Fibroblast of skin of back (primary cell): ENCODE data around the gene NUDCD2.
"Not testable (repeated sequence)": the region's sequence is repeated elsewhere in the genome, so short reads cannot be mapped to it uniquely, and the experiment has no call there.

Experiments
- DNase-seq: peaks from one replicate; pipeline ENCODE4 v3.0.0-alpha.2; 2013

Gene NUDCD2

DNA sequence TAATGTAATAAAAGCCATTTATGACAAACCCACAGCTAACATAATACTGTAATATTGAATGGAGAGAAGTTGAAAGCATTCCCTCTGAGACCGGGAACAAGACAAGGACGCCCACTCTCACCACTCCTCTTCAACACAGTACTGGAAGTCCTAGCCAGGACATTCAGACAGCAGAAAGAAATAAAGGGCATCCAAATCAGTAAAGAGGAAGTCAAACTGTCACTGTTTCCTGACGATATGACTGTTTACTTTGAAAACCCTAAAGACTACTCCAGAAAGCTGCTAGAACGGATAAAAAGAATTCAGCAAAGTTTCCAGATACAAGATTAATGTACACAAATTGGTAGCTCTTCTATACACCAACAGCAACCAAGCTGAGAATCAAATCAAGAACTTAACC, 33.8 kb downstream of the NUDCD2 start:
- DNase-seq = not testable (repeated sequence)

DNA sequence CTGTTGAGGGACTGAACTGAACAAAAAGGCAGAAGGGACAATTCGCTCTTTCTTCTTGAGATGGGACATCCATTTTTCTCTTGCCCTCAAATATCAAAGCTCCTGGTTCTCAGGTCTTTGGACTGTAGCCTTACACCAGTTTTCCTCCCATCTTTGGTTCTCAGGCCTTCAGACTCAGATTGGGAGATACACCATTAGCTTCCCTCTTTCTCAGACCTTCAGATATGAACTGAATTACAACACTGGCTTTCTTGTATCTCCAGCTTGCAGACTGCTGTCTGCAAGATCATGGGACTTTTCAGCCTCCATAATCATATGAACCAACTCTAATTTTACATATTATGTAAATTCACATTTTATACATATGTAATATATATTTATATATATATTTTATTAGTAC, 35.1 kb downstream of the NUDCD2 start:
- DNase-seq = no peak

DNA sequence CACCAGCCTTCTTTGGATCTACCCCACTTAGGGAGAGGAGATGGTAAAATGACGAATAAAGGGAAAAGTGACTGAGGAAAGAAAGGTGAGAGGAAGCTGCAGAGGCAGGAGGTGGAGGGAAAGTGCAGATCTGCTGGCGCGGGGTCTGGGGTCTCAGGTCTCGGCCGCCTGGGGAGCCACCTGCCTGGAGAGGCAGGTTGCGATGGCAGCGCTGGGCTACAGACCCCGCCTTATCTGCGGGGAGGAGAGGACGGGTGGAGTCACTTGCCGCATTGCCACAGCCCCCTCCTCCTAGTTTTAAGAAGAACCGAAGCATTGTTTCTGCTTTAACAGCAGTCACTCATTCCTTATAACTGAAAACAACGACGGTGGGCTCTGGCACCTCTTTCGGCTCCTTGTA, 44.2 kb downstream of the NUDCD2 start:
- not testable (repeated sequence) for DNase-seq

DNA sequence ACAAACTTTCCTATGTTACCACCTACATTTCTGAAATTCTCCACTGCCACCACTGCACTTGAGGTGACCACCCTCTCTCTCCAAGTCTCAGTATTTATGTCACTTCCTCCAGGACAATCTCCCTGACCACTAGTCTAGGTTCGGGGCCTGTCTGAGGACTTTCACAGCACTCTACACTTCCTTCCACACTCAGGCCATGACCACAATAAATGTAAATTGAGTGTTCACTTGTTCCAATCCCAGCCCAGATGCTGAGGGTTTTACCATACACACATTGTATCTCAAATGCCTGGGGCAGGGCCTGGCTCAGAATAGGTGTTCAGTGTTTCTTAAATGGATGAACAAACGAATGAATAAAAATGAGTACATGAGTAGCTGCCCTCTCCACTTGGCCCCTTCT, 49.4 kb downstream of the NUDCD2 start:
- DNase-seq = no peak

DNA sequence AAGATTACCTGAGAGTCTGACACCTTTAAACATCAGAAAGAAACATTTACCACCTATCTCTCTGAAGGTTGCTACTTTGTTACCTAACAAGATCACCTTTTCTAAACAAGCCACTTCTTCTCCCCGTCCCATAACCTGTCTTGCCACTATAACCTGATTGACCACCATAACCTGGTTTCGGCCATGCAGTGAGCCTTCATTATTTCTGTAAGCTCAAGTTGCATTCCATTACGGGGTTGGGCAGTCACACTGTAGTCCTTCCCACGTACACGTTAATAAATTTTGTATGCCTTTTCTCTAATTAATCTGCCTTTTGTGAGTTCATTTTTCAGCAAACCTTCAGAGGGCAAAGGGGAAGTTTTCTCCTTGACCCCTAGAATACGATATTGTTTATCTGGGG, 50.5 kb downstream of the NUDCD2 start:
- no peak for DNase-seq

DNA sequence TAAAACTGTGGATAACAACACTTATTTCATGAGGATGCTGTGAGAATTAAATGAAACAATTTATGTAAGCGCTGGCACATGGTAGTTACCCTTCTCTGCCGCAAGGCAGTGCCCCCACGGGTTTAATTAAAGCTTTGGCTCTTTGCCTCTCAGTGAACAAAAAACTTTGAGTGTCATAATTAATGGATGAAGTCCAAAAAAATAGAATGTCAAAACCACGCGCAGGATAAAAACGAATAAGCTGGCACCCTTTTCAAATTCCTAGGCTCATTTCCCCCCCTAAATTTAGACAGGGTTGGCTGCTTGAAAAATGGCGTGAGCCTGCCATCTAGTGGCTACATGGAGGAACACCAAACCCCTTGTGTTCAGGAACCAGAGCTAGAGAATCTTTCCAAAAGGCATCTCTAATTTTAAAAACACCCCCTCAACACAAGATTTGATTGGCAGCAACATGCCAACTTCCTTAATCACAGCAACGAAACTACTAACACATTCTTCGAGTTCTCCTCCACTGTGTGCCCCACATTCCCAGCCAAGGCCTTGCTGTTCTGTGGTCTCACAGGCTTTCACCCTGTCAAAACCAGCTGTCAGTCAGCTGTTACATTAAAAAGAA, 51.5 kb downstream of the NUDCD2 start:
- peak; percentile 59 for DNase-seq

DNA sequence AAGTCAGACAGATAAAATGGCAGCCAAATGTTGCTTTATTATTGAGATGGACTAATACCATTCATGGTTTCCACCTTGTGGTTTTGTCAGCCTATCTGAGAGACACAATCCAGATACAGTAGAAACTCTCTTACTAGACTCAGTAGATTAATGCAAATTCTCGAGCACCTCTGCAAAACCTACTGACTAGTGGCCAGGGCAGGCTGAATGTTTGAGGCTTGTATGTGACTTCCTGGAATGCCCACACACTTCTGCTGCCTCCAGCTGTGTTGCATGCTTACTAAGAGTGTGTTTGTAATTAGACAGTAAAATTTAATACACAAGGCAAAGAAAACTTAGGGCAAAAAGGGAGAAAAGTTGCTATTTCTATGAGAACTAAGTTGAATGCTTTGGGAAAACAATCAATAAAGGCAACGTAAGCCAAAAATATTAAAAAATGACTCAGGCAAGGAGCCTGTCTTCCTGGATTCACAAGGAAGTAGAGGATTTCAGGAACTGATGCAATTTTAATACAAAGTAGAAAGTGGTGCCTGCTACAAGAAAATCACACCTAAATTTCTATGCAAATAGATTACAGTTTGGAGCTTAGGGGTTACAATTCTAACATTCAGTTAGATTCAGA, 52.8 kb downstream of the NUDCD2 start:
- peak; percentile 29 for DNase-seq

DNA sequence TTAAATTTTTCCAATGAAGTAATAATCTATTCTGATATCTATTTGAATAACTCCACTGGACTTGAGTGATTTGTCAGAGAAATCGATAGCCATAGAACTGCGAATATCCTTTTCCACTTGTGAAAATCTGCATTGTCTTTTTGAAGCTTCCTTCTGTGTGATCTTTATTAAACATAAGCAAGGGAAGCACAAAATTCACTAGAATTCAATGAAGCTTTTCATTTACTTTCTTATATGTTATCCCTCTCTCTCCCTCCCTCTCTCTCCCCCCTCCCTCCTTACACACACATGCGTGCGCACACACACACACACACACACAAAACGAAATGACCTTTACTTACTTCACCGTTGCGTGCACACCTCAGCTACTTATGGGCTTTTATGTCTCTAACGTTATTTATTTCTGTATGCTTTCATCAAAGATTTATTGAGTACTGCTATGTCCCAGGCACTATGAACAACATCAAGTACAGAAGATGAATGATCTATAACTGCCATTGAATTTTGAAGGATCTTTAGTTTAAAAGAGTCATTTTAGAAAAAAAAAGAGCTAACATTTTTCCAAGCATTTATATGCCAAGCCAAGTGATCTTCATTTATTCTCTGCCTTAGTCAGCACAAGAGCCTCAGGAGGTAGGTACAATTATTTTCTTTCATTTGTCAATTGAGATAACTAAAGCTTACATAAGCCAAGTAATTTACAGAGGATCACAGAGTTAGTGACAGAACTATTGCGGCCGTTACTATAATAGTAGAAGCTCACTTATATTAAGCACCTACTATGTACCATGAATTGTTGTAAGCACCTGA, 55.3 kb downstream of the NUDCD2 start:
- DNase-seq = no peak

DNA sequence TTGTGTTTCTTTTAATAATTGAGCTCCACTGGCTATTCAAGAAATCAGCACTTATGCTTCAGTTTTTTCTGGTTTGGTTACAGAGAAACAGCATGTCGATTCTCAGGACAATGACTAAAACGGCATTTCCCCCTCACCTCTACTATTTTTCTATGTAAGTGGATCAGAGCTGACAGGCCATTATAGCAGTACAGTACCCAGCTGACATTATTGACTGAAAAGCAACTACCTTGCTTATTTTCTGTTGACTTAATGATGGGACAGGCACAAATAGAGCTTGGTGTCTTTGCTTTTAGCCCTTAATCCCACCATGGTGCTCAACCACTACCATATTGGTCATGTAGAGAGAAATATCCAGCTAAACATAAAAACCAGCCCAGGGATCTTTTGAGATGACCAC, 57.9 kb downstream of the NUDCD2 start:
- no peak for DNase-seq

DNA sequence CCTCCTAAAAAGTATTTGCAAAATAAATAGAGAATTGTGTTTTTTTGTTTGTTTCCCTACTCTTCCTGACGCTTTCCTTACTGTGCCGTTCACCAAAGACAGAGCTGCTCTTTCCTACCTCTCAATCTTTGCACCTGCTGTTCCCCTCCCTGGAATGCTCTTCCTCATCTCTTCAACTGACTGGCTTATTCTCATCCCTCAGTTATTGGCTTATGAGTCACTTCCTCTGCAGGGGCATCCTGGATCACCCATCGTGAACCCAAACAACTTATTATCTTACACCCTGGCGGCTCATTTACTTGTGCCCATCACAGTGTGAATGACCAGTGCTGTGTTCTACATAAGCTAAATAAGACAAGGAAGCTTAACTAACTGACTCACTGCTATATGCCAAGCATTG, 58.6 kb downstream of the NUDCD2 start:
- DNase-seq = no peak

DNA sequence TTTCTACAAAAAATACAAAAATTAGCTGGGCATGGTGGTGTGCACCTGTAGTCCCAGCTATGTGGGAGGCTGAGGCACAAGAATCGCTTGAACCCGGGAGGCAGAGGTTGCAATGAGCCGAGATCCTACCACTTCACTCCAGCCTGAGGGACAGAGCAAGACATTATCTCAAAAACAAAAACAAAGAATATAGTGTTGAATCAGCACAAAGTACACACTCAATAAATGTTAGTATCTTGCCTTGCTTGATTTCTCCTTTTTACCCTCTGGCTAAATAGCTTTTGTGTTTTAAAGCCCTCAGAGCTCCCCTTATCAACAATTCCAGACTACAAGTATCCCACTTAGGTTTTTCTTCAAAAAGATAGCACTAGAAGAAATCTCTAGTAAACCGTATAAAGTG, 60.0 kb downstream of the NUDCD2 start:
- DNase-seq = no peak

DNA sequence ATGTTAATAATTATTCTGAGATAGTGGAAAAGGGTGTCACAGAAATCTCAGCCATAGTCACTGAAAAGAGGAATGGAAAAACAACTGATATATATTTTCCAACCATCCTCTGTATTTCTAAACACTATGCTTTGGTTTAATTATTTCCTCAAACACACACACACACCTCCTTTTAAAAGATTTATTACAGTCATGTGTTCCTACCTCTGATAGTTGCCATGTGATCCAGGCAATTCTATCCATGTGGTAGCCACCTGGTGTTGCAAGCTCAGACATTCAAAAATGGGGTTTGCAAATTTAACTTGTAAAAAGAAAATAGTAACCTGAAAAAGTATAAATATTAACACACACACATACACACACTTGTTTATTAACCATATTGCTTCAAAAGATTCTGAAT, 62.5 kb downstream of the NUDCD2 start:
- DNase-seq = no peak

DNA sequence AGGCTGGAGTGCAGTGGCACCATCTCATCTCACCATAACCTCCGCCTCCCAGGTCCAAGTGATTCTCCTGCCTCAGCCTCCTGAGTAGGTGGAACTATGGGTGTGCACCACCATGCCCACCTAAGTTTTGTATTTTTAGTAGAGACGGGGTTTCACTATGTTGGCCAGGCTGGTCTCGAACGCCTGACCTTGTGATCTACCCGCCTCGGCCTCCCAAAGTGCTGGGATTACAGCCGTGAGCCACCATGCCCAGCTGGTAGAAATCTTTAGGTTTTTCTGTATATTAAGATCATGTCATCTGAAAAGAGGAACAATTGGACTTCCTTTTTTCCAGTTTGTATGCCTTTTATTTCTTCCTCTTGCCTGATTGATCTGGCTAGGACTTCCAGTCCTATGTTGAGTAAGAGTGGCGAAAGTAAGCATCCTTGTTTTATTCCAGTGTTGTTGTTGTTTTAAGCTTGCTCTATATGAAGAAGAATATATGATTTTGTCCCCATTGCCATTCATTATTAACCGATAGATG, 63.0 kb downstream of the NUDCD2 start:
- not testable (repeated sequence) for DNase-seq
